ENCODE results near the gene BRPF1. TPM values are rescaled to one million over a fixed set of nuclear protein-coding genes. Genes with fewer than 3 reads are reported as not detected.
A peak's percentile ranks its signal among the peaks of the same experiment; 100 is the strongest.

Gene BRPF1
- total and polyA plus RNA-seq, 4 donors: 2.0 to 11.2 (median 6.5) TPM

DNA sequence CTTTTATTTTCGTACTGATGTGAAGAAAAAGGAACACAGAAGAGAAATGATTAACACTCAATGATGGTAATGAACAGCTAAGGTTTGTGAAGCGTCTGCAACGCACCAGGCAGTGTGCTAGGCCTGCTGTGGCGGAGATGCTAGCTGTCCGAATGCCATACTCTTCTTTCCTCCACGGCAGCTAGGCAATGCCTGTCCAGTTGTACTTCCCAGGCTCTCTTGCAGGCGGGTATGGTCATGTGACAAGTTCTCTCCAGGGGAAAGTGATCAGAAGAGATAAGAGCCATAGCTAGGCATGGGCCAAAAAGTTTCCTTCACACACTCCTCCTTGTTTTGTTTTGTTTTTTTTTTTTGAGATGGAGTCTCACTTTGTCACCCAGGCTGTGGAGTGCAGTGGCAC lies 54.1 kb downstream of the BRPF1 start:
- Histone ChIP-seq H3K4me1 (ENCODE audit: control insufficient read depth in 4 of 4, insufficient read depth in 4 of 4, low read length in 3 of 4) (peaks cover 6 to 18% (median 15%) of the 10 kb centered on the region in 4 donors), H3K36me3 (ENCODE audit: control insufficient read depth in 4 of 4, insufficient read depth in 3 of 4, low read depth in 1 of 4, low read length in 3 of 4) (peaks cover 2 to 50% (median 37%) of the 10 kb centered on the region in 4 donors), H3K27ac (ENCODE audit: low read depth in 1 of 2, low read length in 2 of 2) (no peak overlapping the region), H3K9me3 (ENCODE audit: control insufficient read depth in 4 of 4, low read length in 3 of 4) (no peaks in the 10 kb centered on the region), H3K9ac (ENCODE audit: low read depth in 1 of 2, low read length in 2 of 2) (no peak overlapping the region), H3K4me3 (ENCODE audit: low read depth in 1 of 3, low read length in 3 of 3) (no peak overlapping the region), H3K27me3 (ENCODE audit: control insufficient read depth in 4 of 4, insufficient read depth in 4 of 4, low read length in 3 of 4) (no peaks in the 10 kb centered on the region)
- no peak for DNase-seq (ENCODE audit: low spot score)
- WGBS: 89% methylated on average over 7 of the region's 7 CpGs
- TF ChIP-seq, protein P1, sequence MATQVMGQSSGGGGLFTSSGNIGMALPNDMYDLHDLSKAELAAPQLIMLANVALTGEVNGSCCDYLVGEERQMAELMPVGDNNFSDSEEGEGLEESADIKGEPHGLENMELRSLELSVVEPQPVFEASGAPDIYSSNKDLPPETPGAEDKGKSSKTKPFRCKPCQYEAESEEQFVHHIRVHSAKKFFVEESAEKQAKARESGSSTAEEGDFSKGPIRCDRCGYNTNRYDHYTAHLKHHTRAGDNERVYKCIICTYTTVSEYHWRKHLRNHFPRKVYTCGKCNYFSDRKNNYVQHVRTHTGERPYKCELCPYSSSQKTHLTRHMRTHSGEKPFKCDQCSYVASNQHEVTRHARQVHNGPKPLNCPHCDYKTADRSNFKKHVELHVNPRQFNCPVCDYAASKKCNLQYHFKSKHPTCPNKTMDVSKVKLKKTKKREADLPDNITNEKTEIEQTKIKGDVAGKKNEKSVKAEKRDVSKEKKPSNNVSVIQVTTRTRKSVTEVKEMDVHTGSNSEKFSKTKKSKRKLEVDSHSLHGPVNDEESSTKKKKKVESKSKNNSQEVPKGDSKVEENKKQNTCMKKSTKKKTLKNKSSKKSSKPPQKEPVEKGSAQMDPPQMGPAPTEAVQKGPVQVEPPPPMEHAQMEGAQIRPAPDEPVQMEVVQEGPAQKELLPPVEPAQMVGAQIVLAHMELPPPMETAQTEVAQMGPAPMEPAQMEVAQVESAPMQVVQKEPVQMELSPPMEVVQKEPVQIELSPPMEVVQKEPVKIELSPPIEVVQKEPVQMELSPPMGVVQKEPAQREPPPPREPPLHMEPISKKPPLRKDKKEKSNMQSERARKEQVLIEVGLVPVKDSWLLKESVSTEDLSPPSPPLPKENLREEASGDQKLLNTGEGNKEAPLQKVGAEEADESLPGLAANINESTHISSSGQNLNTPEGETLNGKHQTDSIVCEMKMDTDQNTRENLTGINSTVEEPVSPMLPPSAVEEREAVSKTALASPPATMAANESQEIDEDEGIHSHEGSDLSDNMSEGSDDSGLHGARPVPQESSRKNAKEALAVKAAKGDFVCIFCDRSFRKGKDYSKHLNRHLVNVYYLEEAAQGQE (IDR thresholded peaks at IDR 0.05): no peak
- TF ChIP-seq FOXA2 (IDR thresholded peaks at IDR 0.05): no peak
- TF ChIP-seq, protein P2, sequence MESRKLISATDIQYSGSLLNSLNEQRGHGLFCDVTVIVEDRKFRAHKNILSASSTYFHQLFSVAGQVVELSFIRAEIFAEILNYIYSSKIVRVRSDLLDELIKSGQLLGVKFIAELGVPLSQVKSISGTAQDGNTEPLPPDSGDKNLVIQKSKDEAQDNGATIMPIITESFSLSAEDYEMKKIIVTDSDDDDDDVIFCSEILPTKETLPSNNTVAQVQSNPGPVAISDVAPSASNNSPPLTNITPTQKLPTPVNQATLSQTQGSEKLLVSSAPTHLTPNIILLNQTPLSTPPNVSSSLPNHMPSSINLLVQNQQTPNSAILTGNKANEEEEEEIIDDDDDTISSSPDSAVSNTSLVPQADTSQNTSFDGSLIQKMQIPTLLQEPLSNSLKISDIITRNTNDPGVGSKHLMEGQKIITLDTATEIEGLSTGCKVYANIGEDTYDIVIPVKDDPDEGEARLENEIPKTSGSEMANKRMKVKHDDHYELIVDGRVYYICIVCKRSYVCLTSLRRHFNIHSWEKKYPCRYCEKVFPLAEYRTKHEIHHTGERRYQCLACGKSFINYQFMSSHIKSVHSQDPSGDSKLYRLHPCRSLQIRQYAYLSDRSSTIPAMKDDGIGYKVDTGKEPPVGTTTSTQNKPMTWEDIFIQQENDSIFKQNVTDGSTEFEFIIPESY (IDR thresholded peaks at IDR 0.05): no peak

DNA sequence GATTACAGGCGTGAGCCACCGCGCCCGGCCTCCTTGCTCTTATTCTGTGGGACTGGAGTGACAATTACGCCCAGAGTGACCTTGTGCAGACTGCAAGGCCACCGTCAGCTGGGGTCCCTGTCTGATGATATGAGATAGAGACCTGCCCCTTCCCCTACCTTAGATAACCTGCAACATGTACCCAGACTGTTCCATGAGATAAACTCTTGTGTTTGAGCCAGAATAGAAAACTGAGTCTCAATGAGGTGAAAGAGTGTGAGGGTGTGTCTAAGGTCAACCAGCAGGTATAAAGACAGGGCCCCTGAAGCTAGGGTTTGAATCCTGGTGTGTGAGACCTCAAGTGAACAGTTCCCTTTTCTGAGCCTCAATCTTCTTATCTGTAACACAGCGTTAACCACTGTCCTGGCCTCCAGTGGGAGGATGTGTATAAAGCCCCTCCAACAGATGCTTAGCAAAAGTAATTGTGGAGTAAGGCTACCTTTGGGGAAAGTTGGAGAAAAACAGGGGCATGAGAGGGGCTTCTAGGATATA lies 54.7 kb downstream of the BRPF1 start:
- DNase-seq (ENCODE audit: low spot score): no peak
- WGBS: 94% methylated on average over 7 of the region's 7 CpGs
- peaks cover 2 to 19% (median 11%) of the 10 kb centered on the region in 4 donors for H3K4me1 ChIP-seq (ENCODE audit: control insufficient read depth in 4 of 4, insufficient read depth in 4 of 4, low read length in 3 of 4)

DNA sequence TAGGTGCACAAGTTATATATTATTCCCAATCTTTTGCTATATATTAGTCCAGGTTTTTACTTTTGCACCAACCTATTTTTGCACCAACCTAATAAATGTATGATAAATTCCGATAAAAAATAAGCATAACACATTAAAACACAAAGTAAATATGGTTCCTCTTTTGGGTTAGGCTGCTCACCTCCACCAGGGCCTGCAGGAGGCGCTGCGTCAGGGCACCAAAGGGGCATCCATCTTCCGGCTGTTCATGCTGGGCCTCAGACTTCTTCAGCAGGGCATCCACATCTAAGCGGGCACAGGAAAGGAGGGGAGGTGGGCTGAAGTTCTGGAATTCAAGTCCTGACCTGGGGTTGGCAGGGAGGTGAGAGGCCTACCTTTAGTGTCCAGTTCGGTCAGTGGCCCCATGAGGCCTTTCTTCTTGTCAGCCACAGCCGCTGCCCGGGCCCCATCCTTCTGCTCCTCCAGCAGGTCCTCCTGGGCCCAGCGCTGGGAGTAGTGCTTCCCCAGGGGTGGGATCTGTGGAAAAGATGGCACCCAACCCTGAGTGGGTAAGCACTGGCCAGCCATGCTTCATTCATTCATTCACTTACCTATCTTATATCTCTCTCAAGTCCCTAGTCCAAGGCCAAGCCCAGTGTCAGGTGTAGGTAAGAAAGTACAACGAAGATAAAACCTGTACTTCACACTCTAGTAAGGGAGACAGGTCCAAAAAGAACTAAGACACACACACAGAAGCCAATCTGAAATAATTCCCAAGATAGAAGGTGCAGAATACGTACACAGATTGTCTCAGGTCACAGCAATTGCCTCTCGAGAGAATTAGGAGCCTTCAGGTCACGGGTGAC lies 55.5 kb downstream of the BRPF1 start:
- peaks cover 2 to 51% (median 38%) of the 10 kb centered on the region in 4 donors for H3K36me3 ChIP-seq (ENCODE audit: control insufficient read depth in 4 of 4, insufficient read depth in 3 of 4, low read depth in 1 of 4, low read length in 3 of 4)
- H3K4me1 ChIP-seq (ENCODE audit: control insufficient read depth in 4 of 4, insufficient read depth in 4 of 4, low read length in 3 of 4): peaks cover 0 to 19% (median 11%) of the 10 kb centered on the region in 4 donors
- 96% methylated on average over 13 of the region's 13 CpGs for WGBS
- H3K9me3 ChIP-seq (ENCODE audit: control insufficient read depth in 4 of 4, low read length in 3 of 4): no peaks in the 10 kb centered on the region
- no peak for DNase-seq (ENCODE audit: low spot score)
- no peak overlapping the region for H3K27ac ChIP-seq (ENCODE audit: low read depth in 1 of 2, low read length in 2 of 2)
- no peaks in the 10 kb centered on the region for H3K27me3 ChIP-seq (ENCODE audit: control insufficient read depth in 4 of 4, insufficient read depth in 4 of 4, low read length in 3 of 4)
- no peak overlapping the region for H3K9ac ChIP-seq (ENCODE audit: low read depth in 1 of 2, low read length in 2 of 2)
- no peak overlapping the region for H3K4me3 ChIP-seq (ENCODE audit: low read depth in 1 of 3, low read length in 3 of 3)
- TF ChIP-seq RAD21 (IDR thresholded peaks at IDR 0.05) (peak in 1 of 2 donors; percentile 12), FOXA2 (IDR thresholded peaks at IDR 0.05) (no peak)

More for the DNA sequence above, 54.7 kb downstream of the BRPF1 start:
- no peaks in the 10 kb centered on the region for H3K27me3 ChIP-seq (ENCODE audit: control insufficient read depth in 4 of 4, insufficient read depth in 4 of 4, low read length in 3 of 4)
- peaks cover 2 to 51% (median 38%) of the 10 kb centered on the region in 4 donors for H3K36me3 ChIP-seq (ENCODE audit: control insufficient read depth in 4 of 4, insufficient read depth in 3 of 4, low read depth in 1 of 4, low read length in 3 of 4)
- TF ChIP-seq HNF4A (conservative IDR thresholded peaks at IDR 0.05) (no peak), RAD21 (IDR thresholded peaks at IDR 0.05) (no peak), RXRA (IDR thresholded peaks at IDR 0.05) (no peak), TAF1 (conservative IDR thresholded peaks at IDR 0.05) (no peak)
- H3K9ac ChIP-seq (ENCODE audit: low read depth in 1 of 2, low read length in 2 of 2): no peak overlapping the region
- no peaks in the 10 kb centered on the region for H3K9me3 ChIP-seq (ENCODE audit: control insufficient read depth in 4 of 4, low read length in 3 of 4)
- H3K4me3 ChIP-seq (ENCODE audit: low read depth in 1 of 3, low read length in 3 of 3): no peak overlapping the region
- H3K27ac ChIP-seq (ENCODE audit: low read depth in 1 of 2, low read length in 2 of 2): no peak overlapping the region
